ENCODE measurements around the gene SETD1B.

DNA sequence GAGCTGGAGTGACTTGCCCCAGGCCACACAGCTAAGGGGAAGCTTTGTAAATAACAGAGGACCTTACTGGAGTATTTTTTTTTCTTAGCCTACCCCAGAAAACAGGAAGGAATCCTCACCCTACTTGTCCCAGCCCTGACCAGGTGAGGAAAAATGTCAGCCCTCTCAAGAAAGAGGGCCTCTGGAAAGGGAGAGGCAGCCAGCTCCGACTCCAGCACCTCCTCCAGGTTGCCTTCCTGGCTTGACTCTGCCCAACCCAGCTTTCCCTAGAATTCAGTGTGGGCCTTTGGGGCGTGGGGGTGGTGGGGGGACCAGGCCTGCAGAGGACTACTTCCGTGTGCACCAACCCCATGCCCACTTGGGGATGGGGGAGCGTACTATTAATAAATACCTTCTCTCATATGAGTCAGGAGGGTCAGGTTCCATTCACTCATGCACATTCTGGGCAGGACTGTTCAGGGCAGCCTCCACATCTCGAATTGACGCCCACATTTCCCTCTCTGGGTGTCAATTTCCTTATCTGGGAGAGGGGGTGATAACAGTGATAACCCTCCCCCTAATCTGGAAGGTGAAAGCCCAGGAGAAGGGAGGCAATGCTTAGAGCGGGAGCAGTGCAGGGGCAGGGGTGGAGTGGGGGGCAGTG lies 15.5 kb upstream of the SETD1B start:
- TF ChIP-seq, protein P1, sequence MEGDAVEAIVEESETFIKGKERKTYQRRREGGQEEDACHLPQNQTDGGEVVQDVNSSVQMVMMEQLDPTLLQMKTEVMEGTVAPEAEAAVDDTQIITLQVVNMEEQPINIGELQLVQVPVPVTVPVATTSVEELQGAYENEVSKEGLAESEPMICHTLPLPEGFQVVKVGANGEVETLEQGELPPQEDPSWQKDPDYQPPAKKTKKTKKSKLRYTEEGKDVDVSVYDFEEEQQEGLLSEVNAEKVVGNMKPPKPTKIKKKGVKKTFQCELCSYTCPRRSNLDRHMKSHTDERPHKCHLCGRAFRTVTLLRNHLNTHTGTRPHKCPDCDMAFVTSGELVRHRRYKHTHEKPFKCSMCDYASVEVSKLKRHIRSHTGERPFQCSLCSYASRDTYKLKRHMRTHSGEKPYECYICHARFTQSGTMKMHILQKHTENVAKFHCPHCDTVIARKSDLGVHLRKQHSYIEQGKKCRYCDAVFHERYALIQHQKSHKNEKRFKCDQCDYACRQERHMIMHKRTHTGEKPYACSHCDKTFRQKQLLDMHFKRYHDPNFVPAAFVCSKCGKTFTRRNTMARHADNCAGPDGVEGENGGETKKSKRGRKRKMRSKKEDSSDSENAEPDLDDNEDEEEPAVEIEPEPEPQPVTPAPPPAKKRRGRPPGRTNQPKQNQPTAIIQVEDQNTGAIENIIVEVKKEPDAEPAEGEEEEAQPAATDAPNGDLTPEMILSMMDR (IDR thresholded peaks at IDR 0.05): no peak
- no peak for TF ChIP-seq POLR2A (IDR thresholded peaks at IDR 0.05)

All from adrenal gland (tissue), 5 donors.